Measurements from ENCODE around the gene GLI2.

GLI2 gene

DNA sequence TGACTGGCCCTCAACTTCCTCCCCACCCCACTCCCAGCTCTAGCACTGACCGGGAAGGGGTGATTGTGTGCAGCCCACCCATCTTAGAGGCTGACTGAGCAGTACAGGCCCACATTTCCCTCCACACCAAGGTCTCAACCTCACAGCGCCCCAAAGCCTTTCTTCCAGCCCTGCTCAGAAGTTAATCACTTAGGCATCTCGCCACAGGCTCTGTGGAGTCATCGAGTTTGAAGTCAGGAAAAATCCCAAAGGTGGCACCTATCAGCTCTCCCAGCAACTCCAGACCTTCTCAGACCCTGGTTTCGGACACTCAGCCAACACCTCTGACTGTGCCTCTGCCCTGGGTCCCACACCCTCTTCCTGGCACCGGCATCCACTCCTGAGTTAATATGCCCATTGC lies 43.0 kb upstream of the GLI2 start:
- peaks cover 22% of the 10 kb centered on the region; the same call in 1 of the 2 replicates for H3K27me3 ChIP-seq (replicated peaks; ENCODE audit: insufficient read depth, low read length)
- TF ChIP-seq EZH2 (optimal IDR thresholded peaks at IDR 0.05; ENCODE audit: low read depth, low read length) (no peak), EZH2phosphoT487 (IDR thresholded peaks at IDR 0.05; ENCODE audit: low read length) (no peak)
- TF ChIP-seq, protein P1, sequence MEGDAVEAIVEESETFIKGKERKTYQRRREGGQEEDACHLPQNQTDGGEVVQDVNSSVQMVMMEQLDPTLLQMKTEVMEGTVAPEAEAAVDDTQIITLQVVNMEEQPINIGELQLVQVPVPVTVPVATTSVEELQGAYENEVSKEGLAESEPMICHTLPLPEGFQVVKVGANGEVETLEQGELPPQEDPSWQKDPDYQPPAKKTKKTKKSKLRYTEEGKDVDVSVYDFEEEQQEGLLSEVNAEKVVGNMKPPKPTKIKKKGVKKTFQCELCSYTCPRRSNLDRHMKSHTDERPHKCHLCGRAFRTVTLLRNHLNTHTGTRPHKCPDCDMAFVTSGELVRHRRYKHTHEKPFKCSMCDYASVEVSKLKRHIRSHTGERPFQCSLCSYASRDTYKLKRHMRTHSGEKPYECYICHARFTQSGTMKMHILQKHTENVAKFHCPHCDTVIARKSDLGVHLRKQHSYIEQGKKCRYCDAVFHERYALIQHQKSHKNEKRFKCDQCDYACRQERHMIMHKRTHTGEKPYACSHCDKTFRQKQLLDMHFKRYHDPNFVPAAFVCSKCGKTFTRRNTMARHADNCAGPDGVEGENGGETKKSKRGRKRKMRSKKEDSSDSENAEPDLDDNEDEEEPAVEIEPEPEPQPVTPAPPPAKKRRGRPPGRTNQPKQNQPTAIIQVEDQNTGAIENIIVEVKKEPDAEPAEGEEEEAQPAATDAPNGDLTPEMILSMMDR (IDR thresholded peaks at IDR 0.05; ENCODE audit: low read length), result no peak
- H3K4me2 ChIP-seq (ENCODE audit: low read depth, low read length), result no peak overlapping the region
- no peak overlapping the region for H3K27ac ChIP-seq (ENCODE audit: low read length)
- no peaks in the 10 kb centered on the region for H4K20me1 ChIP-seq (ENCODE audit: insufficient read depth, low read length)
- H3K9me2 ChIP-seq (replicated peaks; ENCODE audit: insufficient read depth, low read length), result no peaks in the 10 kb centered on the region
- H3K79me2 ChIP-seq (ENCODE audit: low read length), result no peaks in the 10 kb centered on the region
- no peaks in the 10 kb centered on the region for H3K9me3 ChIP-seq (replicated peaks; ENCODE audit: insufficient read depth, low read length)
- no peaks in the 10 kb centered on the region for H3F3A ChIP-seq (ENCODE audit: insufficient read depth, low read length)
- H3K36me3 ChIP-seq (replicated peaks; ENCODE audit: insufficient read depth, low read length), result no peaks in the 10 kb centered on the region
- H3K4me1 ChIP-seq (ENCODE audit: low read length), result no peaks in the 10 kb centered on the region
- H3K9ac ChIP-seq (ENCODE audit: low read length), result no peak overlapping the region
- no peak overlapping the region for H2AFZ ChIP-seq (ENCODE audit: low read length)
- no peak for DNase-seq
- H3K4me3 ChIP-seq (ENCODE audit: low read length), result no peak overlapping the region

DNA sequence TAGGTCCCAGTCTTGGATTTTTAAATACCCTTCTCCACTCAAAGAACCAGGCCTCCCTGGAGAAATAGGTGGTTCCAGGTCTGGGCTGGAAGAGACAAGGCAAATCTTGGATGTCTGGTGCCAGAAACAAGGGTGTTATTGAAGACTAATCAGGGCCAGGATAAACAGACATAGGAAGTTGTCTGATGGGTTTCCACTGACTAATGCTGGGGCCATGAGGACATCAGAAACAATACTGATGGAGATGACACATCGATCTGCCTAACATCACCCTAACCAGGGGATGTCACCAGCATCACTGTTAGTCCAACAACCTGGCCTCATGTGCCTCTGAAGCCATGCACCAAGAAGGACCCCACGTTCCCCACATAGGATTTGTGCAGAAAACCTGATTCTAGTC lies 42.5 kb upstream of the GLI2 start:
- Histone ChIP-seq H3K9me3 (replicated peaks; ENCODE audit: insufficient read depth, low read length) (no peaks in the 10 kb centered on the region), H3K4me1 (ENCODE audit: low read length) (no peaks in the 10 kb centered on the region), H3K4me3 (ENCODE audit: low read length) (no peak overlapping the region), H2AFZ (ENCODE audit: low read length) (no peak overlapping the region), H3K9ac (ENCODE audit: low read length) (no peak overlapping the region), H3K9me2 (replicated peaks; ENCODE audit: insufficient read depth, low read length) (no peaks in the 10 kb centered on the region), H3K27ac (ENCODE audit: low read length) (no peak overlapping the region), H4K20me1 (ENCODE audit: insufficient read depth, low read length) (no peaks in the 10 kb centered on the region), H3F3A (ENCODE audit: insufficient read depth, low read length) (no peaks in the 10 kb centered on the region), H3K79me2 (ENCODE audit: low read length) (no peaks in the 10 kb centered on the region), H3K27me3 (replicated peaks; ENCODE audit: insufficient read depth, low read length) (peaks cover 22% of the 10 kb centered on the region; the same call in 1 of the 2 replicates), H3K36me3 (replicated peaks; ENCODE audit: insufficient read depth, low read length) (no peaks in the 10 kb centered on the region), H3K4me2 (ENCODE audit: low read depth, low read length) (no peak overlapping the region)
- no peak for DNase-seq
- no peak for TF ChIP-seq EZH2phosphoT487 (IDR thresholded peaks at IDR 0.05; ENCODE audit: low read length)
- TF ChIP-seq, protein P1 (IDR thresholded peaks at IDR 0.05; ENCODE audit: low read length), result no peak
- TF ChIP-seq EZH2 (optimal IDR thresholded peaks at IDR 0.05; ENCODE audit: low read depth, low read length), result no peak

DNA sequence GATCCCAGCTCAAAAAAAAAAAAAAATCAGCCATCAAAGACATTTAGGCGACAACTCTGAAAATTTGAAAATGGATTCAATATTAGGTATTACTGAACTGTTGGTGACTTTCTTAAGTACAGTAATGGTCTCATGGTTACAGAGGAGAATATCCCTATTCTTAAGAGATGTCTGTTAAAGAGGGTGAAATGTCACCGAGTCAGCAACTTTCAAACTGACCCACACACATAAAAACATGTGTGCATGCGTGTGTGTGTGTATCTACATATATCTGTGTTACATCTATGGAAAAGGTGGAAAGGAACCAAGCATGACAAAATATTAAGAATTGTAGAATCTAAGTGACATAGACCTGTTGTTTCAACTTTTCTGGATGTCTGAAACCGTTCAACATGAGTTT lies 41.6 kb upstream of the GLI2 start:
- H3K9me3 ChIP-seq (replicated peaks; ENCODE audit: insufficient read depth, low read length), result no peaks in the 10 kb centered on the region
- no peak for DNase-seq
- H3K9me2 ChIP-seq (replicated peaks; ENCODE audit: insufficient read depth, low read length), result no peaks in the 10 kb centered on the region
- no peaks in the 10 kb centered on the region for H3K79me2 ChIP-seq (ENCODE audit: low read length)
- no peak overlapping the region for H2AFZ ChIP-seq (ENCODE audit: low read length)
- H3K27me3 ChIP-seq (replicated peaks; ENCODE audit: insufficient read depth, low read length), result peaks cover 18% of the 10 kb centered on the region; the same call in 1 of the 2 replicates
- H3K9ac ChIP-seq (ENCODE audit: low read length), result no peak overlapping the region
- no peaks in the 10 kb centered on the region for H3K36me3 ChIP-seq (replicated peaks; ENCODE audit: insufficient read depth, low read length)
- no peaks in the 10 kb centered on the region for H3F3A ChIP-seq (ENCODE audit: insufficient read depth, low read length)
- H3K4me3 ChIP-seq (ENCODE audit: low read length), result no peak overlapping the region
- no peaks in the 10 kb centered on the region for H4K20me1 ChIP-seq (ENCODE audit: insufficient read depth, low read length)
- no peaks in the 10 kb centered on the region for H3K4me1 ChIP-seq (ENCODE audit: low read length)
- no peak overlapping the region for H3K27ac ChIP-seq (ENCODE audit: low read length)
- TF ChIP-seq, protein P1 (IDR thresholded peaks at IDR 0.05; ENCODE audit: low read length), result no peak
- TF ChIP-seq EZH2 (optimal IDR thresholded peaks at IDR 0.05; ENCODE audit: low read depth, low read length) (no peak), EZH2phosphoT487 (IDR thresholded peaks at IDR 0.05; ENCODE audit: low read length) (no peak)
- H3K4me2 ChIP-seq (ENCODE audit: low read depth, low read length), result no peak overlapping the region

All from MM.1S (cell line).